Skeletal muscle cell (primary cell): ENCODE results near the gene KCNK2.

Source experiments
- DNase-seq: peaks from one replicate; pipeline ENCODE4 v3.0.0-alpha.2; 2010; ENCODE audit warnings: low read depth
- H3K4me3 ChIP-seq: 2 replicates; pipeline ENCODE4 v1.5.1; 2011; ENCODE audit warnings: low read depth, mild to moderate bottlenecking, control low read depth, low read length, moderate library complexity

The KCNK2 gene

GRCh38 chr1:215087603-215088002 lies 5.1 kb downstream of the KCNK2 start:
- H3K4me3 ChIP-seq = no peak overlapping the region
- no peak for DNase-seq

GRCh38 chr1:215094381-215094780 lies 11.8 kb downstream of the KCNK2 start:
- DNase-seq = no peak
- H3K4me3 ChIP-seq = no peak overlapping the region

GRCh38 chr1:215095524-215095923 lies 13.0 kb downstream of the KCNK2 start:
- no peak for DNase-seq
- H3K4me3 ChIP-seq = no peak overlapping the region

- no peak overlapping the region for H3K4me3 ChIP-seq
- DNase-seq = no peak
These were observed 19.0 kb downstream of the KCNK2 start for GRCh38 chr1:215101511-215101910.

GRCh38 chr1:215104283-215104682 lies 21.7 kb downstream of the KCNK2 start:
- no peak overlapping the region for H3K4me3 ChIP-seq
- no peak for DNase-seq

GRCh38 chr1:215106067-215106466 lies 23.5 kb downstream of the KCNK2 start:
- DNase-seq = no peak
- no peak overlapping the region for H3K4me3 ChIP-seq

GRCh38 chr1:215109171-215109570 lies 26.6 kb downstream of the KCNK2 start:
- H3K4me3 ChIP-seq = no peak overlapping the region
- DNase-seq = no peak

- DNase-seq = no peak
- H3K4me3 ChIP-seq = no peak overlapping the region
These were observed 29.4 kb downstream of the KCNK2 start for GRCh38 chr1:215111916-215112315.

- no peak overlapping the region for H3K4me3 ChIP-seq
- DNase-seq = no peak
These were observed 31.2 kb downstream of the KCNK2 start for GRCh38 chr1:215113776-215114153.

- DNase-seq = peak; percentile 65
- H3K4me3 ChIP-seq = no peak overlapping the region
These were observed 31.8 kb downstream of the KCNK2 start for GRCh38 chr1:215114154-215114933.

GRCh38 chr1:215115760-215116159 lies 33.2 kb downstream of the KCNK2 start:
- no peak for DNase-seq
- H3K4me3 ChIP-seq = no peak overlapping the region

GRCh38 chr1:215118081-215118480 lies 35.5 kb downstream of the KCNK2 start:
- H3K4me3 ChIP-seq = no peak overlapping the region
- DNase-seq = peak; percentile 43

- no peak for DNase-seq
- no peak overlapping the region for H3K4me3 ChIP-seq
These were observed 36.5 kb downstream of the KCNK2 start for GRCh38 chr1:215119056-215119455.

GRCh38 chr1:215119719-215120365 lies 37.3 kb downstream of the KCNK2 start:
- peak; percentile 65 for DNase-seq

GRCh38 chr1:215128504-215128903 lies 46.0 kb downstream of the KCNK2 start:
- no peak for DNase-seq
- no peak overlapping the region for H3K4me3 ChIP-seq

More at GRCh38 chr1:215119719-215120365, 37.3 kb downstream of the KCNK2 start:
- H3K4me3 ChIP-seq = no peak overlapping the region

GRCh38 chr1:215131291-215131690 lies 48.8 kb downstream of the KCNK2 start:
- no peak overlapping the region for H3K4me3 ChIP-seq
- DNase-seq = no peak

- no peak overlapping the region for H3K4me3 ChIP-seq
- no peak for DNase-seq
These were observed 49.6 kb downstream of the KCNK2 start for GRCh38 chr1:215132156-215132555.

- DNase-seq = no peak
- H3K4me3 ChIP-seq = no peak overlapping the region
These were observed 51.0 kb downstream of the KCNK2 start for GRCh38 chr1:215133532-215133931.

GRCh38 chr1:215137985-215138384 lies 55.4 kb downstream of the KCNK2 start:
- no peak for DNase-seq

GRCh38 chr1:215140135-215140534 lies 57.6 kb downstream of the KCNK2 start:
- no peak for DNase-seq
- no peak overlapping the region for H3K4me3 ChIP-seq

More at GRCh38 chr1:215137985-215138384, 55.4 kb downstream of the KCNK2 start:
- H3K4me3 ChIP-seq = no peak overlapping the region

GRCh38 chr1:215141460-215141859 lies 58.9 kb downstream of the KCNK2 start:
- no peak for DNase-seq
- H3K4me3 ChIP-seq = no peak overlapping the region
